ENCODE data around the gene SMYD3. TPM values are rescaled to one million over a fixed set of nuclear protein-coding genes. Genes with fewer than 3 reads are reported as not detected.
A peak's percentile ranks its signal among the peaks of the same experiment; 100 is the strongest.

The SMYD3 gene
- total RNA-seq, 1 donor from 2014 or later, result 17.3 TPM

DNA sequence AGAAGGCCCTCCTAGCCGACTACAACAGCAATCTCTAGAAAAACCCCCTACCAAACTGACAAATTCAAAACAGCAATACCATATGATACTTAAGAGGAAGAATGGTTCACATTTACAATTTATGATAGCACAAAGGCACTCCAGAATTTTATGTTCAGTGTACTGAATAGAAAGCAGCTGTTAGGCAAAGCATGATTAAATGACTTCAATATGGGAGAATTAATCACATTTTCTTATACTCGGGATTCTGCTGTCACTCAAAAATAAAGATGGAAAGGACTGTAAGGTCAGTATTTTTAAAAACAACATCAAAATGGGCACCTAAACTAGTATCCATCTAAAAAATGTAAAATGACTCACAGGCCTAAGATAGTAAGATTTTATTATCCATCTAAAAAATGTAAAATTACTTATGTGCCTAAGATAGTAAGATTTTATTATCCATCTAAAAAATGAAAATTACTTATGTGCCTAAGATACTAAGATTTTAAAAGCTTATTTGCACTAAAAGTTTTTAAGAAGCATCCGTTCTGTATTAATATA is 198.5 kb downstream of the SMYD3 start:
- no peak for DNase-seq (ENCODE audit: low read depth in 2 of 2)

DNA sequence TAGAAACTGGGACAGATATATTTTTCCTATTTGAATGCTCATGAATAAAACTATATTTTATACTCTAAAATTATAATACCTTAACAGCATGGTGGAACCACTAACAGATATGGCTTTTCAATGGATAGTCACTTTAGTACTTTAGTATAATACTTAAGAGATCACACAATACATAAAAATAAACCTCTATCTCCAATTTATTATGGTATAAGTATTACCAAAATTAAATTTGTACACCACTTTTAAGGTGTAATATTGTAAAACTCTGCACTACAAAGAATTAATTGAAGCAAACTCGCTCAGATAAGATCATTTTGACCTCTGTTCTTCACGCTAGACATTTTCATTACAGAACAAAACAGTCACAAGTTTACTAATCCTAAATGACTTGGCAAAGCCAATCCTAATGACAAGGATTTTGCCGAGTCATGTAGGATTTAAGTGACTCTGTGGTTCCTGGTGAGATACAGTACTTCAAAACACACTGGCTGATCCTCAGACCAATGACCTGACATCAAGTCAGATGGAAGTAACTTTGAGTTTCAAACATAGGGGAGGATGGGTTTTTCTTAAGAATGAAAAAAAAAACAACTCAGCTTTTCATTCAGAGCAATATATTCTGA is 200.6 kb downstream of the SMYD3 start:
- DNase-seq (ENCODE audit: low read depth in 2 of 2), result no peak

DNA sequence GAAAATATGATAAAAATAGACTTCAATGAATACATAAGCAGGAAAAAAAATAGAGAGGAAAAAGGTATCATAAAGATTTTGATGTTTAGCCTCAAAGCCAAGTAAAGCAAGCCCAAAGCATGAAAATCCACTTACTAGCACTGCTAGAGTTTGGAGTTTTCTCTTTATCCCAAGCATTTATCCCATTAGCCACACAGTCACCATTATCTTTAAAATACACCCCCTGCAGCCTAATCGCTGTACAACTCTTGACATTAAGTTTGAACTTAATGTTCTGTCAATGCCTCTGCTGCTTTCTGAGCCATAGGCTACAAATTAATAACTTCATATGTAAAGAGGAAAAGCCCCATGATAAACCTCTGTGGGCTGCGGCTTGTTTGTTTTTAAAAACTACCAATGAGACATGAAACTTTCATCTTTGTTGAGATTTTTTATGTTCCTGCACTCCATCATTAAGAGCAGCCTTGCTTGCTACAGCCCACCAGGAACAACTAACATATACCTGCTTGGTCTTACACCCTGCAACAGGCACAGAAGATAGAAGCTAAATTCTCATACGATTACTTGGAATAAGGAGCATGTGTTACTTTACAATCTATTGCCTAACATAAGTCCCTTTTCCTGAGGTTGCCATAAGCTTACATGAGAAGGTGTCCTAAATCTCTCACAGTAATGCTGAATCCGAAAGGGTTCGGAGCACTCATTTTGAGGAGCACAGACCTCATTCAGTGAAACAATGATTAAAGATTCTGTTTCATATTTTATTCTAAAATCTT is 202.4 kb downstream of the SMYD3 start:
- DNase-seq (ENCODE audit: low read depth in 2 of 2), result no peak

DNA sequence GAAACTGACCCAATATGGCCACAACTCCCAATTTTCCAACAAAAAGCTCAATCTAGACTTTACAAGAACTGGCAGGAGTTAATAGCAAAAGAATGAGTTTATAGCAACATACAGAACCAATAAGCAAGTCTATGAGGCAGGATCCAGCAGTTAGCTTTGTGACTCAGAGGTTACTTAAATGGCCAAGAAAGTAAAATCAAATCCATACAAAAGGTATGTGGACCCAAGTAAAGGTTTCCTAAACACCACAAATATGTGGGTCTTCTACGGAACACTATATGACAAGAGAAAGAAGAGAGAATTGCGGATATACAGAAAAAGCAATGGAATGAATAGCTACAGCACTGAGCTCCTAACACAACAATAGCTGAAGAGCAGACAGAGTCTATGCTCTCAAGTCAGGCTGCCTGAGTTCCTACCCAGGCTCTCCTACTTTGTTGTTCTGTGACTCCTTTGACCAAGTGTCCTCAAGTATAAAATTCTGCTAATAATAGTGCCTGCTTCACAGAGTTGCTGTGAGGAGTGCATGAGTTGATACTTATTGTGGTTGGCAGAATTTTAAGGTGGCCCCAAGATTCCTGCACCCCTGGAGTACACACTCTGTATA is 204.3 kb downstream of the SMYD3 start:
- no peak for DNase-seq (ENCODE audit: low read depth in 2 of 2)

DNA sequence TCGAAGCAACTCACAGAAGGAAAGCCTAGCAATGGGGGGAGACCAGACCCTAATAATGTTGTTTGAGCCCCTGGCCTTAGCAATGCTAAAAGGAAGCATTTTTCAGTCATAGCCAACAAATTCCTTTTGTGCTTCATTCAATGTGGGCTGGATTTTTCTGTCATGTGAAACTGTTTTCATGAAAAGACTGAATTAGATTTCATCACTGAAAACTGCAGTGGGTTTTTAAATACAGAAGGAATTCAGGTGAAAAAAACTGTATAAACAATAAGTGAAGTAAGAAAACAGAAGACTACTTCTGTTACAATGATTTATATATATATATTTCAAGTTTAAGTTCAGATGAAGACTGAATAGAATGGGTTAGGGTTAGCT is 204.8 kb downstream of the SMYD3 start:
- no peak for DNase-seq (ENCODE audit: low read depth in 2 of 2)

DNA sequence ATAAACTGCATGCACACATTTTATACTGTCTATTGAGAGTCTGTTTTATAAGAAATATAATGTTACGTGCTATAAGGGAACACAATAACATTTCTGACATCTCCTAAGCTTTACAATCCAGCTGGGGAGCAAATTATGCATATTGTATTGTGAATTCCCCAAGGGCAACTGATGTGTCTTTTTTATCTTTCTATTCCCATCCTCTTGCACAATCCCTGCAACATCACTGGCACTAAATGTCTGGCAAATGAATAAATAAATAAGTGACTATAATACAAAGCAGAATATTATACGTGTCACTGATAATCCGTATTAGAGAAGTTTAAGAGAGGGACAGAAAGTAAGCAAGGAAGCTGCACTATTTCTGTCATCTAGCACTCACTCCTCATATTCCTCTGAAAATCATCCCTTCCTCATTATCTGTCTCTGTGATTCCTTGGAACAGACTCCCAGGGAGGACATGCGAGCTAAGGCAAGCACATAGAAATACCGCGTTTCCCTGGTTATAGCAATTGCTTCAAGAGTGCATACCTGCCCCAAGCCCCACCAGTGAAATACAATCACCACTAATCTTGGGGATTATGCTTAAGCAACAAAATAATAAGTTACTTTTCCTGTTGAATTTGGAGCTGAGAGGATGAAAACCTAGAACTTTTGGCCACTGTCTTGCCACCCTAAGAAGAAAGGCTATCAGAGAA is 205.4 kb downstream of the SMYD3 start:
- no peak for DNase-seq (ENCODE audit: low read depth in 2 of 2)

DNA sequence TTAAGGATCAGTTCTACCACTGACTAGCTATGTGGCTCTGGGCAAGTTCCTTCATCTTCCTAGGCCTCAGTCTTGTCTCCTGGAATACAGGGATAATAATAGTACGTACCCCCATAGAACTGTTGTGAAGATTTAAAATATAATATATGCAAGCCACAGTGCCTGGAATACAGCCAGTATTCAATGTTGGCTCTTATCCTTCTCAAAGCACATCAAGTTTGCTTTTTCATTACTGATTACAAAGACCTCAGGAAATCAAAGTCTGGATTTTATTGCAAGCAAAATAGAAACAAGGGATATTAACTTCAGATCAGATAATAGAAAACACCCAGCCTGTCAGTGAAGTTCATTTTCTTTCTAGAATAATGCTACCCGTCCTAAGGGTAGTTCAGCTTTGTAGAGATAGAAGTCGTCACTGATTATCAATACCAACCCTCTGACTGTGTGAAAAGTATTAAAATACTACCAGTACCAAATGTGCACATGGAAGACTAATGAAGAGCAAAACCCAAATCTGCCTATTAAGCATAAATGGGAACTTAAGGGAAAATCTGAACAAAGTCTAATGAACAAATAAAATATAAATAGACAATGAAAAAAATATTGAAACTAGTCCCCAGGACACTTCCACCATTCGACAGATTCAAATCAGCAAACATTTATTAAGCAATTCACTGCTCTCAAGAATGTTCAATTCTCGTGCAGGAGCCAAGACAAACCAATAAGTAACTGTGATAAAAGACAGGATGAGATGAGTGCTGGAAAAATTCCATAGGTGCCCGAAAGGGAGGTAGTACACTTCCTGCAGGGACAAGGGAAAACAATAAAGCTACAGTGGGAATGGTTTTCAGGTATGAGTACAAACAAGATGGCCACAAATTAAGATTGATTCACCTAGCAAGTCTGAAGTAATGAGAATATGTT is 206.2 kb downstream of the SMYD3 start:
- DNase-seq (ENCODE audit: low read depth in 2 of 2), result peak in 1 of 2 donors; percentile 28

DNA sequence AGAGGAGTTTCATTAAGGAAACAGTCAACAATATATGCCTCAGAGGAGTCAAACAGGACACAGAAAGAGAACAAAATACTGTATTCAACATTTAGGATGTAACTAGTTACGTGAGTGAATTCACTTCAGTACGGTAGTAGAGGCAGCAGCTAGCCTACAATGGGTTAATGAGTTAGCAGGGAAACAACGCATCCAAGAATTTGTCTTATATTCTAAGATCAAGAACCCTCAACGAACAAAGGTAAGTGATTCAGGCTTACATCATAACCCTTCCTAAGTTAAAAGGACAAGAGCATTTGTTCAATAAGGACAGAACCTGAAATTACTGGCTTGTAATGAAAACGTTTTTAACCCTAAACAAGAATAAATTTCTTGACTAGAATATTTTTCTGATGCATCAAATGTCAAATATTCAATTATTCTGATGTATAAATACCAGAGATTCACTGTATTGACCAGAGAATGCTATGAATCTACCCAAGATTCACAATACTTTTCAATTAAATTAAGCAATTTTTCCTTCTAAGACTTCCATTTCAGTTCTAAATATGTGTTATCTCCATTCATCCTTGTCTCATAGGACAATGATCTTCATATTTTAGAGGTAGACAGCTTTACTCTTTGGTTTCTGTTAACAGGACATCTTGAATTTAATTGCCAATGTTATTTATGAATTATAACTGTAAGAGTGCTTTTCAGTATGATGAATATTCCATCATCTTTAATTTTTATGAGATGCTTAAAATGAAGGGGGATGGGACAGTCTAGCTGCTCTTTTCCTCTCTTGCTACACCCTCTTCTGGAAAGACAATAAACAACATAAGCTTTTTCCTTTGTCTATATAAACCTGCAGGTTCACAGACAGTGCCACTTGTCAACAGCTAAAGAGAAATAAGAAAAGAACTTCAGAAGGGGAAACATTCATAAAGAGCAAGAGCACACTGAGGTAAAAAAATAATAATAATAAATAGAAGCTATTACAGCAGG is 209.5 kb downstream of the SMYD3 start:
- peak in 1 of 2 donors; percentile 56 for DNase-seq (ENCODE audit: low read depth in 2 of 2)

DNA sequence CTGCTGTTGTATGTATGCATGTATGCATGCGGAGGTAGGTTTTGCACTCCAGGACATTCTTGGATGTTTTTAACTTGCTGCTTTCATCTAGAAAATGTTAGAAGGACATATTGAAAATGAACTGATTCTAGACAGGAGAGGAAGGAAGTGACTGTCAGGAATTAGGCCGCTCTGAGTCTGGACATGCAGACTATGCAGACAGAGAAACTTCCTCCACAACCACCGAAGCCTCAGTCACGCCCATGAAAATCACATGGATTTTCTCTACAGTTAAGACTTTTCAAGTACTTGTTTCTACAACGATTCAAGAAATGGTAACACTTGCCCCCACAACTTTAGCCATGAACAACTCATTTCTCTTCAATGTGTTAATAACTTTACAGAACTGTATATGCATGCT is 211.1 kb downstream of the SMYD3 start:
- peak; percentile 49 to 87 for DNase-seq (ENCODE audit: low read depth in 2 of 2)

DNA sequence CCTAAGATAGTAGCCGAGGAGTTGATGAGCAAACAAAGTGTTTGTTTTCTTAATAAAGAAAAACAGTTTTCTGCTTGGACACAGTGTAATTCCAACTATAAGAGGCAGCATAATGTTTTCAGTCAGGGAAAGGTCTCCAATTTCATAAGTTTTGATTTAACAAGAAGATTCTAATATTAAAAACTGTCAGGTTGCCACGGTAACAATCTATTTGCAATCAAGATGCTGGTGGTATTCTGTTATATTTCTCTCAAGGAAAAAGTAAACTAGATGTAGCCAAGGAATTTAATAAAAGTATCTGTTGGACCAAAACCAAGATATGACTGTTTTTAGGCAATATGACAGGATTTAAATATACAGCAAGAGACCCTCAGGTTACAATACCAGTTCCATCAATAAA is 211.7 kb downstream of the SMYD3 start:
- peak in 1 of 2 donors; percentile 56 for DNase-seq (ENCODE audit: low read depth in 2 of 2)

DNA sequence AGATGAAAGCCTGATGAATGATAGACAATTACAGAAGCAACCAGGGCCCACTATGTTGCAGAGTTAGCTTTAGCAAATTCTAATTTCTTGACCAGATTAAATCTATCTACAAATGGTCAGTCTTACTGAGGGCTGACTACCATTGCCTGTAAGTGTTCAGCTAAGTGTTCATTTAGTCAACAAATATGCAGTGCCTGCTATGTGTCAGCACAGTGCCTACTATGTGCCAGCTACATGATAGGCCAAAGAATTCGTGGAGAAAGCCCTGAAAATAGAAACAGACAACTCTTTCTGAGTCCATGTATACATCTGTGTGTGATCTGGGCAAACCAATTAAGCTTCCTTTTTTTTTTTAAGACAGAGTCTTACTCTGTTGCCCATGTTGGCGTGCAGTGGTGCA is 212.8 kb downstream of the SMYD3 start:
- DNase-seq (ENCODE audit: low read depth in 2 of 2), result no peak

DNA sequence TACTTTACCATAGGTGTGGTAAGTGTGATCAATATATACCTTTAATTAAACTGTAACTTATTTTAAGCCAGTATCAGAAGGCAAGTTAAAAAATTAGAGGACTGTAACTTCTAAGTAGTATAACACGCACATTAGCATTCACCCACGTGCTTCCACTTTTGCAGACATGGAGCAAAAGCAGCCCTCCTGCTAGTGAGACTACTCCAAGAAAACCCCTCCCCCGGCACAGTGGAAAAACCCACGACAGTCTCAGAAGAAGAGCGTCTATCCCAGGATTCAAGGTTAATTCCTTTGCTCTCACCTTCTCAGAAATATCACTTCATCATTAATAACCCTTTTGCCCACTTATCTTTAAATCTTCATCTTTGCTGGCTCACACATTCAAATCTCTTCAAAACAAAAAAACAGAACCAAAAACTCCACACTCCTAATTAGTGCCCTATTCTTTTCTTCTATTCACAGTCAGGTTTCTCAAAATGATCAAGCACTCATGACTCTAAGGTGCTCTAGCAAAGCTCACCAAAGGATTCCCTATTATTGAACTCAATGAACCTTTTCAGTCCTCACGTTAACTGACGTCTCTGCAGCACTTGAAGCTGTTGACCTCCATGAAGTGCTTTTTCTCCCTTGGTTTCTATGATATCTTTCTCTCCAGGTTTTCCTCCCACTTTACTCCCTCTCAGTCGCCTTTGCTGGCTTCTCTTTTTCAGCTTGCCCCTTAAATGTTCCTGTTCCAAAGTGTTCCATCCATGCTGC is 213.5 kb downstream of the SMYD3 start:
- no peak for DNase-seq (ENCODE audit: low read depth in 2 of 2)

DNA sequence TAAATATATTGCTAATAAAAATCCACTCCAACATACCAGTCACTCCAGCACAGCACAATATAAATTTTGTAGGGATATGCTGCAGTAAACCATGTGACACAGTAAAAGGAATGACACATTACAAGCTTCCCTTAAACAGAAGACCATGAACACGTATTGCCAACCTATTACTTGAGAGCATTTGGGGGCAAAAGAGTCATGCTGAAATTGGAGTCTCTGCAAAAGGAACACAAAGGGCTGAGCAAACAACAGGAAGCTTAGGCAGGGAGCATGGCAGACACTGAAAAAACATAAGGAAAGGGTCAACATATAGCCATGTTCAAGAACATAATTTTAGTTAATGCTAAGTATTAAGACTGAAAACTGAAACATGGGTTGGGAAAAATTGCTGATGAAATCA is 214.5 kb downstream of the SMYD3 start:
- DNase-seq (ENCODE audit: low read depth in 2 of 2), result peak in 1 of 2 donors; percentile 21

DNA sequence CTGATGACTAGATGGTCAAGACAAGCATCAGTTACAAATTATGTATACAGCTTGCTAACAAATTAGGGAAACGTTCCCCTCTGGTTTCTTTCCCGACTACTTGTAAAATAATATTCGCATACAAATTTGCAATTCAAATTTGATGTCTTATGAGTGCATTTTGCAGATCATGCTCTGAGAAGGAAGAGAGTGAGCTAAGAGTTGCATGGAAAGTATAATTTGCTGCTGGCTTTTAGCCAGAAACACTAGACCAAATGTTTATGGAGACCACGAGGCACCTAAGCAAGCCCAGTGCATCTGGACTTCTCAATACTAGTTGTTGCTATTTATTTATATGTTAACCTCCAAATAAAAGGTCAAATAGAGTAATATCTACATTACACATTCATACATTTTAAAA is 216.0 kb downstream of the SMYD3 start:
- DNase-seq (ENCODE audit: low read depth in 2 of 2), result no peak

DNA sequence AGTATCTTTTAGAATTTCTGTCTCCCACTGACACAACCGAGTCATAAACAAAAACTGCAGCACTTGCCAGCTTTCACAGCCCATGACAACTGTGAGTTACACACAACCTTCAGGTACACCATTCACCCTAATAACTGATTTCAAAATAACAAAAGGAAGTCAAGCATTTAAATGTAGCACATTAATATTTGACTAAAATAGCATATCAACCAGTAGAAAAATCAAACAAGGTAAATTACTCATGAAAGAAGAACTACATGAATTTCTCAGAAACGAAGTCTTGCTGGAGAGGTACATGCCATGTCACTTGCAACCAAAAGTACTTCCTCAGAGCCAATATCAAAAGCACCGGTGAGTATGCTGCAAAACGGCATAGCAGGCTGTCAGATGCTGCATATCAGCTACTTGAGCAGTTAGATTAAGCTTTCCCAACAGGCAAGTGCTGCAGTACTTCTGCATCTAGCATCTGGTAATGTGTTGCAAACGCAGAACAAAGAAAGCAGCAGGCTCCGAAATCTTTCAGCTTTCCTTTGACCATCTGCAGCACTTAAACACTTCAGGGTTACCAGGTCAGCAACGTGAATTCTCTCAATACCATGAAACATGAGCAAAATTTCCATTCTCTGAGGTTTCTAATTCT is 223.2 kb downstream of the SMYD3 start:
- DNase-seq (ENCODE audit: low read depth in 2 of 2), result no peak

DNA sequence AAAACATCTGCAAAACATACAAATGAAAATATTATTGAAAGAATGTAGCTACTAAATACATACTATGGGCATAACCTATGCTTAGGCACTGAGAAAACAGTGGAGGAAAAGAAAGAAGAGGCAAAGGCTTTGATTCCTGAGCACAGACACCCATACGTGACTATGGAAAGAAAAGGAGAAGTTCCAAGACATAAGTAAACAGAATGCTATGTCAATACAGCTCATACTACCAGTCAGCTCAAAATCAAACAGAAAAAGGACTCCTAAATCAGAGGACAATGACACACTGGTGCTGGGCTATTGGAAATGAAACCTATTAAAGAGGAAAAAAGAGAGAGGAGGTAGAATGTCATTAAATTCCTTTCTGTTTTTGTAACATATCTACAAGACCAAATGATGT is 225.4 kb downstream of the SMYD3 start:
- no peak for DNase-seq (ENCODE audit: low read depth in 2 of 2)

DNA sequence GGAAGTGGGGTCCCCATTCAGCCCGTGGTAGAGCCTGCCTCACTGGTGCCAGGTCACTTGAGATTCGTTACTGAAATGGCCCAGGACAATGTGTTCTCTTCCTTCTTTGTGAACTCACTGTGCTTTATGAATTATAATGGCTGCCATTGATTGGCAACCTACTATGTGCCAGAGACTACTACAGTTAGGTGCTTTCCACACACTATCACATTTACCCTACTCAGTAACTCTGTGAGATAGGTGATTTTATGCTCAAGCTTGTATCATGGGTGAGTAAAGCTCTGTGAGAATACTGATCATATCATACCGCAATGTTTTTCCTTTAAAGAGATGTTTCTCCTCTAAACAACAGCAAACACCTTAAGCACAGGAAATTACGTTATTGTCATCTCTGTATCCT is 225.9 kb downstream of the SMYD3 start:
- DNase-seq (ENCODE audit: low read depth in 2 of 2), result no peak

DNA sequence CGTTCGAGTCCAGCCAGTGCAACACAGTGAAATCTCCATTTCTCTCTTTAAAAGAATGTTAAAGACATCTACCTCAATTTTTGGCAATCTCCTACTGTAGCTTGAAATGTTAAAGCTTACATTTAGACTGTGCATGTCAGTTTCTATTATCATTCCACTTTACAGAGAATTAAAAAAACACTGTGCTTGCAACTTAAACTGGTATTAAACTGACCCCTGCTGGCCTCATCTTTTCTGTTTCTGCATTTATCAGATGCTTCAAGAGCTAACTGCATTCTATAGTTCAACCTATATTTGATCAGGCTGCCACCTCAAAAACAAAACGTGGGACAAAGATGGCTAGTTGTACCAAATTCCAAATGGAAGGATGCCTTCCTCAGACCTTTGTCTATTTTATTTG is 226.5 kb downstream of the SMYD3 start:
- DNase-seq (ENCODE audit: low read depth in 2 of 2), result peak; percentile 55 to 68

All from lung microvascular endothelial cell (primary cell).